Astrocyte (in vitro differentiated cells and primary cell): ENCODE measurements around the gene FGGY. TPM values are rescaled to one million over a fixed set of nuclear protein-coding genes. Genes with fewer than 3 reads are reported as not detected.

Source experiments
- DNase-seq: peaks from one replicate; pipeline ENCODE4 v3.0.0-alpha.2; 2010; ENCODE audit warnings: low read depth
- FAIRE-seq: peaks from 2 replicates; lab custom pipeline; 2011; peaks lifted over from hg19 to GRCh38; lab: Jason Lieb, UNC
- H2AFZ ChIP-seq: 2 replicates; pipeline ENCODE4 v1.6.0; 2012; ENCODE audit warnings: low read depth, low read length, inconsistent platforms
- H3K27ac ChIP-seq: 2 replicates; pipeline ENCODE4 v1.5.1; 2011; ENCODE audit warnings: low read depth, low read length, inconsistent platforms
- H3K27me3 ChIP-seq: 2 replicates; pipeline ENCODE4 v1.6.0; 2011; ENCODE audit warnings: low read length, inconsistent platforms; ENCODE audit not compliant: insufficient read depth
- H3K36me3 ChIP-seq: 2 replicates; pipeline ENCODE4 v1.5.1; 2011; ENCODE audit warnings: low read length, inconsistent platforms; ENCODE audit not compliant: insufficient read depth
- H3K4me1 ChIP-seq: 2 replicates; pipeline ENCODE4 v1.5.1; 2011; ENCODE audit warnings: low read length, inconsistent platforms; ENCODE audit not compliant: insufficient read depth
- H3K4me2 ChIP-seq: 2 replicates; pipeline ENCODE4 v1.6.0; 2012; ENCODE audit warnings: low read length, inconsistent platforms
- H3K4me3 ChIP-seq: 2 replicates; pipeline ENCODE4 v1.5.1; 2011; ENCODE audit warnings: low read depth, mild to moderate bottlenecking, low read length, inconsistent platforms; ENCODE audit not compliant: insufficient read depth
- H3K79me2 ChIP-seq: 2 replicates; pipeline ENCODE4 v1.6.0; 2012; ENCODE audit warnings: mild to moderate bottlenecking, low read length, inconsistent platforms; ENCODE audit not compliant: insufficient read depth
- H3K9ac ChIP-seq: 2 replicates; pipeline ENCODE4 v1.6.0; 2012; ENCODE audit warnings: mild to moderate bottlenecking, low read length, inconsistent platforms
- H3K9me3 ChIP-seq: 2 replicates; pipeline ENCODE4 v1.5.1; 2012; ENCODE audit warnings: low read depth, mild to moderate bottlenecking, low read length, inconsistent platforms; ENCODE audit not compliant: insufficient read depth
- H4K20me1 ChIP-seq: 2 replicates; pipeline ENCODE4 v1.6.0; 2012; ENCODE audit warnings: low read length, inconsistent platforms; ENCODE audit not compliant: insufficient read depth
- H3K27ac Mint-ChIP-seq: one replicate; pipeline ENCODE4 v1.8.0; 2021; ENCODE audit warnings: mild to moderate bottlenecking, mixed read lengths; ENCODE audit not compliant: unreplicated experiment
- H3K27me3 Mint-ChIP-seq: one replicate; pipeline ENCODE4 v1.8.0; 2021; ENCODE audit warnings: low read depth, mixed read lengths; ENCODE audit not compliant: unreplicated experiment
- H3K36me3 Mint-ChIP-seq: one replicate; pipeline ENCODE4 v1.8.0; 2021; ENCODE audit warnings: low read depth, mixed read lengths; ENCODE audit not compliant: unreplicated experiment
- H3K4me1 Mint-ChIP-seq: one replicate; pipeline ENCODE4 v1.8.0; 2021; ENCODE audit warnings: low read depth, mixed read lengths; ENCODE audit not compliant: unreplicated experiment
- H3K4me3 Mint-ChIP-seq: one replicate; pipeline ENCODE4 v1.8.0; 2021; ENCODE audit warnings: mild to moderate bottlenecking, moderate library complexity, mixed read lengths; ENCODE audit not compliant: unreplicated experiment
- H3K9me3 Mint-ChIP-seq: one replicate; pipeline ENCODE4 v1.8.0; 2021; ENCODE audit warnings: mild to moderate bottlenecking, mixed read lengths; ENCODE audit not compliant: unreplicated experiment
- CTCF ChIP-seq: IDR thresholded peaks from 2 replicates; pipeline ENCODE4 v1.5.1; 2011; ENCODE audit warnings: low read depth, mild to moderate bottlenecking, inconsistent platforms, low read length, moderate library complexity; ENCODE audit not compliant: insufficient read depth
- EZH2 ChIP-seq: IDR thresholded peaks from 2 replicates; pipeline ENCODE4 v1.6.1; 2012; ENCODE audit warnings: mild to moderate bottlenecking, low read length, inconsistent platforms; ENCODE audit not compliant: insufficient read depth
- total RNA-seq: library from RNA; stranded (reverse); gene quantifications from 2 replicates; pipeline ENCODE4 v1.2.1, GENCODE V29; 2021

The FGGY gene
- total RNA-seq, 1 donor from 2014 or later, result 6.8 TPM

DNA sequence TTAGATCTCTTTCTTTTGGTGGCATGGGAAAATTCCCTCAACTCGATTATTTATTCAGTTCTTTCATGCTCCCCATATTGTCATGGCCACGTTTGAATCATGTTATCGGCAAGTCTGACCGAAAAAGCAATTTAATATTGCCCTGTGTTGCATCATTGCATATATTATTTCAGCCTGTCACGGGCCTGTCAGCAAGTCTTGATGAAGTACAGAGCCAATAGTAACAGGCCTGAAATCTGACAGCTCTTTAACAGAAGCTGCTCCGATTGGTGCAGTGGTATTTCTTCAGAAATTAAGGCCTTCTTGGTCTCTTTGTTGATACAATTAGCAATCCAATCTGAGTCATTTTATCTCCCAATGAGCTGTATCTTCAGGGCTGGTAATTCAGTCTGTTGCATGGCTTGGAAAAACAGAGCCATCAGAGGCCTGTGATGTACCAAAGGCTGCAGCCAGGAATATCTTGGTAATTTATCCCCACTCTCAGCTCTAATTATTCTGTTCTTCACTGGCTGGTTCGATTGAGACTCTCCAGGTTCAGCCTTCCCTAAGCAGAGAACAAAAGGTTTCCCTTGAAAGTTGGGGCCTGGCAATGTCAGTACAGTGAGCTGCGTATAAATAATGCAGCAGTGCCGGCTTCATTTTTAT lies 149.5 kb downstream of the FGGY start:
- Histone ChIP-seq H3K4me1 (peaks cover 16% of the 10 kb centered on the region), H3K4me3 (no peak overlapping the region), H2AFZ (peak overlapping the region; percentile 12), H3K9ac (peak overlapping the region; percentile 47), H3K9me3 (no peaks in the 10 kb centered on the region), H3K79me2 (no peaks in the 10 kb centered on the region), H3K4me2 (peak overlapping the region; percentile 62), H4K20me1 (no peaks in the 10 kb centered on the region), H3K36me3 (no peaks in the 10 kb centered on the region), H3K27me3 (no peaks in the 10 kb centered on the region), H3K27ac (peak overlapping the region; percentile 70)
- Mint-ChIP-seq H3K27ac (peak overlapping the region; percentile 48), H3K9me3 (peaks cover 4% of the 10 kb centered on the region), H3K4me1 (peaks cover 12% of the 10 kb centered on the region), H3K27me3 (no peaks in the 10 kb centered on the region), H3K36me3 (no peaks in the 10 kb centered on the region), H3K4me3 (no peak overlapping the region)
- FAIRE-seq (peak; percentile 69), DNase-seq (peak; percentile 87)
- TF ChIP-seq CTCF (no peak), EZH2 (no peak)

- Mint-ChIP-seq H3K27me3 (no peaks in the 10 kb centered on the region), H3K4me1 (peaks cover 24% of the 10 kb centered on the region), H3K27ac (no peak overlapping the region), H3K4me3 (no peak overlapping the region), H3K9me3 (no peaks in the 10 kb centered on the region), H3K36me3 (no peaks in the 10 kb centered on the region)
- peaks cover 10% of the 10 kb centered on the region for H3K4me1 ChIP-seq
- no peak overlapping the region for H3K9ac ChIP-seq
- no peaks in the 10 kb centered on the region for H3K27me3 ChIP-seq
- H3K4me3 ChIP-seq, result no peak overlapping the region
- no peaks in the 10 kb centered on the region for H3K9me3 ChIP-seq
- H3K79me2 ChIP-seq, result no peaks in the 10 kb centered on the region
- FAIRE-seq (no peak), DNase-seq (no peak)
- TF ChIP-seq CTCF, result no peak
- no peak for TF ChIP-seq EZH2
- no peak overlapping the region for H3K4me2 ChIP-seq
- no peak overlapping the region for H3K27ac ChIP-seq
- H4K20me1 ChIP-seq, result no peaks in the 10 kb centered on the region
- no peaks in the 10 kb centered on the region for H3K36me3 ChIP-seq
- H2AFZ ChIP-seq, result no peak overlapping the region
Measured at GRCh38 chr1:59452026-59452425, 155.1 kb downstream of the FGGY start.

DNA sequence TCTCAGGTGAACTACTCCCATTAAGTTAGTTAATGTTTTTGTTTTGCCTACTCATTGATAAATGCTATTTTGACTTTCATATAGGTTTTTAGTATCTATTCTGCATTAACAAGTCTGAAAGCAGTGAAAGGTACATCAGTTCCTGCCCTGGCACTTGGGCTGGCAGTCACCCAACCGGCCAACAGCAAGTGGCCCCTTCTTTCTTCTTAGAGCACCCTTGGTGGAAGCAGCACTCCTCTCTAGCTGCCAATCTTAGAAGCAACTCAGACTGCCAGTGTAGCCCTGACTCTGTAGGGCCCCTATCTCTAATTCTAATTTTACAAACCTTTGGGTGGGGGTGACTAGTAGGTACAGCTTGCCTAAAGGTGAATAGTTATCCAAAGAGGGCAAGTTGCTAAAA lies 155.7 kb downstream of the FGGY start:
- no peak overlapping the region for H3K4me3 ChIP-seq
- peaks cover 10% of the 10 kb centered on the region for H3K4me1 ChIP-seq
- H3K9ac ChIP-seq, result no peak overlapping the region
- H3K27ac ChIP-seq, result no peak overlapping the region
- no peaks in the 10 kb centered on the region for H3K36me3 ChIP-seq
- Mint-ChIP-seq H3K4me3 (no peak overlapping the region), H3K4me1 (peaks cover 24% of the 10 kb centered on the region), H3K36me3 (no peaks in the 10 kb centered on the region), H3K9me3 (no peaks in the 10 kb centered on the region), H3K27ac (no peak overlapping the region), H3K27me3 (no peaks in the 10 kb centered on the region)
- no peaks in the 10 kb centered on the region for H4K20me1 ChIP-seq
- TF ChIP-seq EZH2 (no peak), CTCF (no peak)
- no peak for FAIRE-seq
- no peaks in the 10 kb centered on the region for H3K79me2 ChIP-seq
- H3K4me2 ChIP-seq, result no peak overlapping the region
- H3K27me3 ChIP-seq, result no peaks in the 10 kb centered on the region
- no peak overlapping the region for H2AFZ ChIP-seq
- no peaks in the 10 kb centered on the region for H3K9me3 ChIP-seq
- no peak for DNase-seq
